Retinal pigment epithelial cell (primary cell): ENCODE results near the gene SCAMP4.

ENCODE experiments used
- DNase-seq: peaks from one replicate; pipeline ENCODE4 v3.0.0-alpha.2; 2010; ENCODE audit warnings: low read depth
- H3K4me3 ChIP-seq: 2 replicates; pipeline ENCODE4 v1.5.1; 2011; ENCODE audit warnings: mild to moderate bottlenecking, low read length, control low read depth, moderate library complexity
- CTCF ChIP-seq: conservative IDR thresholded peaks from 2 replicates; pipeline ENCODE4 v1.5.1; 2011; ENCODE audit warnings: low read depth, low read length, control low read depth, inconsistent platforms

The SCAMP4 gene

GRCh38 chr19:1952635-1953034, 47.4 kb downstream of the SCAMP4 start:
- H3K4me3 ChIP-seq: no peak overlapping the region
- no peak for DNase-seq
- TF ChIP-seq CTCF: no peak

GRCh38 chr19:1953037-1953436, 47.8 kb downstream of the SCAMP4 start:
- TF ChIP-seq CTCF: no peak
- H3K4me3 ChIP-seq: no peak overlapping the region
- no peak for DNase-seq

- no peak overlapping the region for H3K4me3 ChIP-seq
Observed at GRCh38 chr19:1953441-1954094, 48.4 kb downstream of the SCAMP4 start.

DNA sequence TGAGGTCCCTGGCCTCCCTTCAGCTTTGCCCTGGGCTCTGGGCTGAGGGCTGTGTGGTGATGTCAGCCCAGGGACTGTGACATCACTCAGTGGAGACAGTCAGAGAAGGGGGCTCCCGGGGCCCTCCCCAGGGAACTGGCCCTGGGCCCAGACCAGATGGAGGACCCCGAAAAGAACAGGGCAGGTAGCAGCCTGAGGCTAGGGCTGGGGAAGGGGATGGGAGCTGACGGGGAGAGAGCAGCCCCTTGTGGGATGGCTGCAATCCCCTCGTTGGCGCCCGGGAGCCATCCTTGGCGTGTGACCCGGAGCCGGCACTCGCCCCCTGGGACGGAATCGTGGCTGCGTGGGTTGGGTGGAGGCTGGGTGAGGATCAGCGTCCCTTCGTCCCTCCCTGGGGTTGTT, 49.3 kb downstream of the SCAMP4 start:
- H3K4me3 ChIP-seq: no peak overlapping the region
- no peak for TF ChIP-seq CTCF
- no peak for DNase-seq

More at GRCh38 chr19:1953441-1954094, 48.4 kb downstream of the SCAMP4 start:
- no peak for DNase-seq
- no peak for TF ChIP-seq CTCF

DNA sequence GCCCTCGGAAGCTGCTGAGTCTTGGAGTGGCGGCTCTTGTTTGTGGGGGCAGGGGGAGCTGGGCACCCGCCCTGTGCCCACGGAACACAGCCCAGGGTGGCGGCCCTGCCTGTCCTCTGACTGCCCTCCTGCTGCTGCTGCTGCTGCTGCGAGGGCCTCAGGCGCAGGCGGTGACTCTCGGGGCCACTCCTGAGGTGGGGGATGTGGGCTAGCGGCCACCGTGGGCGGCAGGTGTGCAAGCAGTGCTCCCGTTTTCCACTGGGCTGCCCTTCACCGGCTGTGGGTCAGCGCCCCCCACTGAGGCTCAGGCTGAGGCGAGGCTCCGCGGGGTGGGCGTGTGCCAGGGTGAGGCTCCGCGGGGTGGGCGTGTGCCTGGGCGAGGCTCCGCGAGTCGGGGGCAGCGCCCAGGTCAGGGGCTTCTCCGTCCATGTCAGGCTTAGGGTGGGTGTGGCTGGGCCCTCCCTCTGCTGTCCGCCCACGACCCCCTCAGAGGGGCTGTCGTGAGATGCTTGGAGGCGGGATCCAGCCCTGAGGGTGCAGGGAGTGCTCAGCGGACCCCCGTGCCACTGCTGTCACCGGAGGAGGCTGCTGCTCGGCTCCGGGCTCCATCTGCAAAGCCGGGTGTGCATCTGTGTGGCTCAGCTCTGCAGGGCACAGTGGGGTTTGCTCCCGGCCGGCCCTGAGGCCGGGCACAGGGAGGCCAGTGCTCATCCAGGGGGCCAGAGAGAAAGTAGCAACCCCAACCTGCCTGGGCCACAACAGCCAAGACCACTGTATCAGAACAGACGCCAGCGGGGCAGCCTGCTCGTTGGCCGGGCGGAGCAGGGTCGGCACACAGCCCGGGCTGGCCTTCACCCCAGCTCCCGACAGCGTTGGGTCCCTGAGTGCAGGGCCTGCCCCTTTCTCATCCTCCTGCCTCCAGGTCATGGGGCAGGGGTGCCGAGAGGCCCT, 50.2 kb downstream of the SCAMP4 start:
- no peak for TF ChIP-seq CTCF
- H3K4me3 ChIP-seq: no peak overlapping the region
- DNase-seq: no peak

- H3K4me3 ChIP-seq: no peak overlapping the region
- no peak for DNase-seq
- no peak for TF ChIP-seq CTCF
Observed at GRCh38 chr19:1956122-1956494, 50.9 kb downstream of the SCAMP4 start.

DNA sequence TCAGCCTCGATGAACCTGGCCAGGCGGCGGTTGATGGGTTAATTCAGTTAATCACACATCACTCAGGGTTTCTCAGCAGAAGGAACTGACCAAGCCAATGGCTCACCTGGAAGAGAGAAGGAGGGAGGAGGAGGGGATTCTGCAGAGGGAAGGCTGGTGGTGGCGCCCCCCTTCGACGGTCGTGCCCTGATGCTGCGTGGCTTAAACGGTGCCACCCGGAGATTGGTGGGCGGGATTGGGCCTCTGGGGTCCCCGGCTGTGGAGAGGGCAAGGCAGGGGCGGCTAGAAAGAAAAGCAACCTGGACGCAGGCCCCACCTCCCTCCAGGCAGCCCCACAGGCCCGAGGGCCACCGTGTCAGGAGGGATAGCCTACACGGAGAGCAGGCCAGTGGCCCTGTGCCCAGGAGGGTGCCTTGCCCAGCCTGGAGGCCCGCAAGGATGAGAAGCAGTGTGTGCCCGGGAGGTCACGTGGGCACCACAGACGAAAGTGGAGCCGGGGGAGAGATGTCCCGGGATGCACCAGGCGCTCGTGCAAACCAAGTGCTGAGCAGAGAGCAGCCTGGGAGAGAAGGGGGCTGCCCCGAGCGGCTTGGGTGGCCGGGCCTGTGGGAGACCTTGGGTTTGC, 51.8 kb downstream of the SCAMP4 start:
- no peak for DNase-seq
- peak; percentile 26 for TF ChIP-seq CTCF
- H3K4me3 ChIP-seq: no peak overlapping the region
